AG04450 (cell line): ENCODE results near the gene MRPS6. TPM values are rescaled to one million over a fixed set of nuclear protein-coding genes. Genes with fewer than 3 reads are reported as not detected.

ENCODE experiments used
- CTCF ChIA-PET: fragments of 300-600, 350-600 bp; formaldehyde crosslinking; extraction: SDS; loops from one replicate; lab custom pipeline; 2022; ENCODE audit warnings: antibody characterized with exemption, inconsistent platforms; lab: Charles Lee
- POLR2A ChIA-PET: fragments of 350-600 bp; formaldehyde crosslinking; extraction: SDS; loops from one replicate; lab custom pipeline; 2021; ENCODE audit warnings: antibody characterized with exemption, inconsistent platforms; lab: Yijun Ruan, JAX
- DNase-seq: peaks from one replicate; pipeline ENCODE4 v3.0.0-alpha.2; 2011; ENCODE audit warnings: low read depth, low spot score
- H3K27ac ChIP-seq: one replicate; pipeline ENCODE4 v1.5.1; 2012; ENCODE audit warnings: low read depth, low read length, control low read depth
- H3K27me3 ChIP-seq: one replicate; pipeline ENCODE4 v1.6.0; 2012; ENCODE audit warnings: low read length; ENCODE audit not compliant: control insufficient read depth, insufficient read depth
- H3K4me3 ChIP-seq: 2 replicates; pipeline ENCODE4 v1.5.1; 2011; ENCODE audit warnings: mild to moderate bottlenecking, low read depth, low read length, control low read depth
- H3K9me3 ChIP-seq: 2 replicates; pipeline ENCODE4 v1.5.1; 2012; ENCODE audit warnings: low read length; ENCODE audit not compliant: control insufficient read depth, insufficient read depth
- CTCF ChIP-seq: IDR thresholded peaks from 2 replicates; pipeline ENCODE4 v1.5.1; 2011; ENCODE audit warnings: low read depth, low read length, control low read depth, inconsistent platforms
- polyA plus RNA-seq: library from polyadenylated mRNA; depleted of rRNA; stranded (reverse); fragments of >200 nt; gene quantifications from 2 replicates; pipeline ENCODE4 v1.2.3, GENCODE V29; 2011

MRPS6 gene
- polyA plus RNA-seq, 1 experiment = 35.8 TPM

DNA sequence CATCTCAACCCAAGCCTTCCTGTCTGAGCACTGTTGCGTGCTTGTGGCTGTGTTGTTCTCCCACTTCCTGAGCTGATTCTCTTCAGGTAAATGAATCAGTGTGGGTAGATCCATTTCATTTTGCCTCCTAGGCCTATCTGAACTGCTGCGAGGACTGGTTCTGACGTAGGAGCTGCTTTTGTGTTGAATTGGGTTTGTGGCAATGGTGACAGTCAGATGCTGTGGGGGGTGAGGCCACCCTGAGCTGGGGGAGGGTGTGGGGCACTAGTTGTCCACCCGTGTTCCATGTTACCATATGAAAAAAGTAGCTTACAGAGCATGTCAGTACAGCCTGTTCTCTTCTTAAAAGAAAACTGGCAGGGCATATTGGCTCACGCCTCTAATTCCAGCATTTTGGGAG lies 81.5 kb downstream of the MRPS6 start:
- no peak overlapping the region for H3K4me3 ChIP-seq
- ChIA-PET POLR2A (interaction anchor here (0.5 kb wide), 1 partner anchor 193 kb away, joined by 3 read pairs; no protein-coding TSS in a partner anchor), CTCF (no interaction called here)
- no peaks in the 10 kb centered on the region for H3K27me3 ChIP-seq
- no peak for DNase-seq
- peaks cover 9% of the 10 kb centered on the region for H3K9me3 ChIP-seq
- H3K27ac ChIP-seq = no peak overlapping the region
- TF ChIP-seq CTCF = no peak

GRCh38 chr21:34156957-34157356 lies 83.6 kb downstream of the MRPS6 start:
- ChIA-PET POLR2A (no interaction called here), CTCF (no interaction called here)
- Histone ChIP-seq H3K27me3 (no peaks in the 10 kb centered on the region), H3K27ac (no peak overlapping the region), H3K4me3 (no peak overlapping the region), H3K9me3 (peaks cover 14% of the 10 kb centered on the region)
- TF ChIP-seq CTCF = no peak
- DNase-seq = no peak

DNA sequence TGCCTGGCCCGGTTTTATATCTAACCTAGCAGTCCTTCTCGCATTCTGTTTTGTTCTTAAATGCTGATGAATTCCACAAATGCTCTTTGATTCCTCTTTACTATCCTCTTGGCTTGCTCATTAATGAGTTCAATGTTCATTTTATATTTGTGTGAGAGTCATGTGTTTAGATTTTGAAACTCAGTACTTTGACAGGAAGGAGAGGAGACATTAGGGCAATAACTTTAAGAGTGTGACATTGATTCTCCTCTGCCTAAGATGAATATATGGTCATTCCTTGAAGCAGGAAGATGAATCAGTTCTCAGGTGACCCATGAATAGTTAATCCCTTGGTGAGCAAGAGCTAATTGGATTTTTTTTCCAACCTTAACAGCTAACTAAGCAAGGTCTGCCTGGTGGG lies 84.1 kb downstream of the MRPS6 start:
- H3K27me3 ChIP-seq = no peaks in the 10 kb centered on the region
- no peak for DNase-seq
- POLR2A ChIA-PET = no interaction called here
- CTCF ChIA-PET = no interaction called here
- H3K9me3 ChIP-seq = peaks cover 14% of the 10 kb centered on the region
- no peak overlapping the region for H3K4me3 ChIP-seq
- TF ChIP-seq CTCF = no peak
- no peak overlapping the region for H3K27ac ChIP-seq

DNA sequence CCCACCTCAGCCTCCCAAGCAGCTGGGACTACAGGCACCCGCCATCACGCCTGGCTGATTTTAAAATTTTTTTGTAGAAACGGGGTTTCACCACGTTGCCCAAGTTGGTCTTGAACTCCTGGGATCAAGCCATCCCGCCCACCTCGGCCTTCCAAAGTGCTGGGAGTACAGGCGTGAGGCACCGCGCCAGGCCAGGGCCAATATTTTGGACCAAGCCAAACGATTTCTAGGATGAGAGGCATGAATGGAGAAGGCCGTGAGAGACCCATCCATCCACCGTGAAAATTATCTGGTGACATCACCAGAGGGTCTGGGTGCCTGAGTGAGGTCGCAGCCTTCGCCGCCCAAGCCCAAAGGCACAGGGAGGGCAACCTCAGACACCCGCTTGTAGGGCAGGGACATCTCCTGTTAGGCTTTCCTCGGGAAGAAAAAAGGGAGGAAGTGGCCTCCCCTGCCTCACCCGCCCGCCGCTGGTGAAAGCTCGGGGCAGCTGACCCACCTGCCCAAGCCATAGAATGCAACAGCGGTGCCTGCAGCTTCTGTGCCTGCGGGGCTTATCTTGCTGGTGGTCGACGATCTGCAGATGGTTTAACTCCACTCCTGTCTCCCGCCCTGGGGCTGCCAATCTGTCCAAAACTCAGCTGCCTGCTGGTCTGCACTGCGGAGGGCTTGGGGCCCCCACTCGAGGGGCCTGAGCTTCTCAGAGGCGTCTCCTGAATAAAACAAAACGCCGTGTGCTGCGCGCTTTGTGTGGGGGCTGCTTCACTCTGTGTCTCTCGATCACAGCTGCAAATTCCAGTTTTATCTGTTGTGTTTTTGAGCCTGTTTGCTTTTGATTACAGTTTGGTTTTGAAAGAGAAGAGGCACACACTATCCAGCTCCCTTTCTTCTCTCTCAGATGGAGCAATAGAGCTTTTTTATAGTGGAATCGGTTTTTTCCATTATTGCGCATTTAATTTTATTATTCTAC lies 85.8 kb downstream of the MRPS6 start:
- peaks cover 14% of the 10 kb centered on the region for H3K9me3 ChIP-seq
- ChIA-PET CTCF (no interaction called here), POLR2A (no interaction called here)
- H3K27ac ChIP-seq = no peak overlapping the region
- no peaks in the 10 kb centered on the region for H3K27me3 ChIP-seq
- TF ChIP-seq CTCF = no peak
- no peak for DNase-seq
- H3K4me3 ChIP-seq = no peak overlapping the region

DNA sequence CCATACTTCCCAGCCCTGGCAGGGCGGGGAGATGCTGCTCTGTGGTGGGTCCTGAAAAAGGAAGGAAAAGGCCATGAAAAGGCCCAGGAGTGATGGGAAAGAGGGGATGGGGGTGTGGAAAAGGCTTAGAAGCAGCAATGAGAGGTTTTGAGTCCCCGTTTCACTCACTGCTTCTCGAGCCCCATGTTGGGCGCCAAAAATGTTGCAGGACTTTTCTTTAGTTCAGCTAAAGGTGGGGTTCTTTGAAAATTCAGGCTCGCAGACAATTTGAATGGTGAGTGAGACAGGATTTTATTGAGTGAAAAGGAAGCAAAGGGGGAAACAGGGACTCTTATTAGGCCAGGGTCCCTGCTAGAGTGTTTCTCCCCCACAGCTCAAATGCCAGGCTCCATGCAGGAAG lies 93.1 kb downstream of the MRPS6 start:
- no peak for DNase-seq
- ChIA-PET CTCF (no interaction called here), POLR2A (no interaction called here)
- peaks cover 36% of the 10 kb centered on the region for H3K9me3 ChIP-seq
- H3K27ac ChIP-seq = no peak overlapping the region
- no peaks in the 10 kb centered on the region for H3K27me3 ChIP-seq
- no peak for TF ChIP-seq CTCF
- no peak overlapping the region for H3K4me3 ChIP-seq
